ENCODE results near the gene KRTAP10-4. TPM values are rescaled to one million over a fixed set of nuclear protein-coding genes. Genes with fewer than 3 reads are reported as not detected.

KRTAP10-4 gene
- total and polyA plus RNA-seq, 12 donors = not detected

- H3K4me1 ChIP-seq (replicated peaks in 1 of 2) = no peaks in the 10 kb centered on the region
- 62 to 78% (median 74%) methylated on average over 6 to 8 of the region's 8 CpGs for WGBS, 4 donors
- TF ChIP-seq POLR2A (IDR thresholded peaks at IDR 0.05) (no peak), CTCF (IDR thresholded peaks at IDR 0.05) (no peak)
- H3K27me3 ChIP-seq = no peaks in the 10 kb centered on the region
- no peak overlapping the region for H3K4me3 ChIP-seq
- no peak overlapping the region for H3K27ac ChIP-seq
- intact Hi-C loops (cut with DNase I) = no loop called here
- DNase-seq = no peak
- no peaks in the 10 kb centered on the region for H3K9me3 ChIP-seq (replicated peaks in 1 of 3)
- H3K36me3 ChIP-seq (replicated peaks in 1 of 2) = no peaks in the 10 kb centered on the region
Measured at GRCh38 chr21:44615466-44615865, 41.9 kb downstream of the KRTAP10-4 start.

GRCh38 chr21:44615911-44616590 lies 42.5 kb downstream of the KRTAP10-4 start:
- no peaks in the 10 kb centered on the region for H3K9me3 ChIP-seq (replicated peaks in 1 of 3)
- no peak for DNase-seq
- H3K4me1 ChIP-seq (replicated peaks in 1 of 2) = no peaks in the 10 kb centered on the region
- H3K4me3 ChIP-seq = no peak overlapping the region
- 71 to 76% (median 74%) methylated on average over 12 to 17 of the region's 17 CpGs for WGBS, 4 donors
- intact Hi-C loops (cut with DNase I) = no loop called here
- H3K27me3 ChIP-seq = no peaks in the 10 kb centered on the region
- H3K27ac ChIP-seq = no peak overlapping the region
- no peaks in the 10 kb centered on the region for H3K36me3 ChIP-seq (replicated peaks in 1 of 2)
- TF ChIP-seq CTCF (IDR thresholded peaks at IDR 0.05) (no peak), POLR2A (IDR thresholded peaks at IDR 0.05) (no peak)

GRCh38 chr21:44616591-44616926 lies 43.0 kb downstream of the KRTAP10-4 start:
- no peaks in the 10 kb centered on the region for H3K27me3 ChIP-seq
- H3K36me3 ChIP-seq (replicated peaks in 1 of 2) = no peaks in the 10 kb centered on the region
- H3K9me3 ChIP-seq (replicated peaks in 1 of 3) = no peaks in the 10 kb centered on the region
- no peaks in the 10 kb centered on the region for H3K4me1 ChIP-seq (replicated peaks in 1 of 2)
- no peak for TF ChIP-seq POLR2A (IDR thresholded peaks at IDR 0.05)
- no peak for TF ChIP-seq CTCF (IDR thresholded peaks at IDR 0.05)
- no peak for DNase-seq
- H3K4me3 ChIP-seq = no peak overlapping the region
- intact Hi-C loops (cut with DNase I) = no loop called here
- WGBS, 4 donors = 75 to 84% (median 82%) methylated on average over 8 to 16 of the region's 16 CpGs
- H3K27ac ChIP-seq = no peak overlapping the region

GRCh38 chr21:44617071-44617501 lies 43.6 kb downstream of the KRTAP10-4 start:
- intact Hi-C loops (cut with DNase I) = no loop called here
- no peak for DNase-seq
- H3K4me3 ChIP-seq = no peak overlapping the region
- no peaks in the 10 kb centered on the region for H3K9me3 ChIP-seq (replicated peaks in 1 of 3)
- no peaks in the 10 kb centered on the region for H3K27me3 ChIP-seq
- H3K4me1 ChIP-seq (replicated peaks in 1 of 2) = no peaks in the 10 kb centered on the region
- WGBS, 4 donors = 51 to 83% (median 56%) methylated on average over 4 to 8 of the region's 8 CpGs
- no peak for TF ChIP-seq POLR2A (IDR thresholded peaks at IDR 0.05)
- TF ChIP-seq CTCF (IDR thresholded peaks at IDR 0.05) = no peak
- no peak overlapping the region for H3K27ac ChIP-seq
- H3K36me3 ChIP-seq (replicated peaks in 1 of 2) = no peaks in the 10 kb centered on the region
